Gastroesophageal sphincter (tissue), 4 donors: Measurements from ENCODE around the gene CYP8B1. TPM values are rescaled to one million over a fixed set of nuclear protein-coding genes. Genes with fewer than 3 reads are reported as not detected.

ENCODE experiments used
- ATAC-seq: fragments of 150-250 bp; one replicate; pipeline ENCODE4 v1.9.1; 2016; ENCODE audit warnings: mild to moderate bottlenecking, moderate library complexity
- H3K27ac ChIP-seq, 4 donors: fragments of 200-600 bp; sonication (generic) in 3 of 4; 1 replicate in 3 of 4; 2 replicates in 1 of 4; pipeline ENCODE4 v1.5.1; 2016 to 2019
- H3K27me3 ChIP-seq: fragments of 200-600 bp; sonication (generic); one replicate; pipeline ENCODE4 v1.5.1; 2019
- H3K36me3 ChIP-seq, 2 donors: fragments of 200-600 bp; sonication (generic); one replicate each; pipeline ENCODE4 v1.5.1; 2019; ENCODE audit warnings: control low read depth in 1 of 2
- H3K4me1 ChIP-seq, 3 donors: fragments of 200-600 bp; sonication (generic); 1 replicate in 2 of 3; 2 replicates in 1 of 3; pipeline ENCODE4 v1.5.1; 2016 to 2019; ENCODE audit warnings: control low read depth in 2 of 3
- H3K4me3 ChIP-seq, 2 donors: fragments of 200-600 bp; sonication (generic); one replicate each; pipeline ENCODE4 v1.5.1; 2019; ENCODE audit warnings: mild to moderate bottlenecking in 1 of 2, moderate library complexity in 1 of 2
- H3K9me3 ChIP-seq, 3 donors: fragments of 200-600 bp; sonication (generic); one replicate each; pipeline ENCODE4 v1.5.1; 2017 to 2019; ENCODE audit warnings: control low read depth in 2 of 3
- EP300 ChIP-seq: sonication (generic); formaldehyde crosslinking; IDR thresholded peaks from one replicate; pipeline ENCODE4 v1.6.1; 2017; ENCODE audit warnings: antibody characterized with exemption, mild to moderate bottlenecking
- POLR2A ChIP-seq, 2 donors: fragments of 450-650 bp; IDR thresholded peaks; one replicate each; pipeline ENCODE4 v1.6.1; 2017; ENCODE audit warnings: antibody characterized with exemption in 2 of 2, mild to moderate bottlenecking in 2 of 2, moderate library complexity in 1 of 2
- POLR2AphosphoS5 ChIP-seq: sonication (generic); formaldehyde crosslinking; IDR thresholded peaks from one replicate; pipeline ENCODE4 v1.6.1; 2017; ENCODE audit warnings: antibody characterized with exemption
- WGBS, 2 donors: methylation state at CpG; one replicate each; pipeline ENCODE4 v1.1.5; 2018; ENCODE audit warnings: low coverage in 1 of 2; 5-methylcytosine and 5-hydroxymethylcytosine counted together
- total RNA-seq, 4 donors: library from RNA; depleted of rRNA; stranded (reverse); fragments of >200 nt; gene quantifications; one replicate each; pipeline ENCODE4 v1.1.0, GENCODE V29; 2016
- TF ChIP-seq, protein P1 (sequence below), 4 experiments: fragments of 200-600 bp in 2 of 4; fragments of 450-650 bp in 2 of 4; sonication (generic) in 1 of 4; IDR thresholded peaks; one replicate each; pipeline ENCODE4 v1.5.1; 2017 to 2019; ENCODE audit warnings: antibody characterized with exemption in 4 of 4, mild to moderate bottlenecking in 2 of 4, moderate library complexity in 2 of 4

CYP8B1 gene
- total RNA-seq, 4 donors from 2014 or later, result not detected

DNA sequence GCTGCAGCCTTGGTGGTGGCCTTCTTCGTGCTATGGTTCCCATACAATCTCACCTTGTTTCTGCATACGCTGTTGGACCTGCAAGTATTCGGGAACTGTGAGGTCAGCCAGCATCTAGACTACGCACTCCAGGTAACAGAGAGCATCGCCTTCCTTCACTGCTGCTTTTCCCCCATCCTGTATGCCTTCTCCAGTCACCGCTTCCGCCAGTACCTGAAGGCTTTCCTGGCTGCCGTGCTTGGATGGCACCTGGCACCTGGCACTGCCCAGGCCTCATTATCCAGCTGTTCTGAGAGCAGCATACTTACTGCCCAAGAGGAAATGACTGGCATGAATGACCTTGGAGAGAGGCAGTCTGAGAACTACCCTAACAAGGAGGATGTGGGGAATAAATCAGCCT is 10.4 kb downstream of the CYP8B1 start:
- no peaks in the 10 kb centered on the region for H3K4me1 ChIP-seq
- no peak for TF ChIP-seq POLR2AphosphoS5
- TF ChIP-seq, protein P1, sequence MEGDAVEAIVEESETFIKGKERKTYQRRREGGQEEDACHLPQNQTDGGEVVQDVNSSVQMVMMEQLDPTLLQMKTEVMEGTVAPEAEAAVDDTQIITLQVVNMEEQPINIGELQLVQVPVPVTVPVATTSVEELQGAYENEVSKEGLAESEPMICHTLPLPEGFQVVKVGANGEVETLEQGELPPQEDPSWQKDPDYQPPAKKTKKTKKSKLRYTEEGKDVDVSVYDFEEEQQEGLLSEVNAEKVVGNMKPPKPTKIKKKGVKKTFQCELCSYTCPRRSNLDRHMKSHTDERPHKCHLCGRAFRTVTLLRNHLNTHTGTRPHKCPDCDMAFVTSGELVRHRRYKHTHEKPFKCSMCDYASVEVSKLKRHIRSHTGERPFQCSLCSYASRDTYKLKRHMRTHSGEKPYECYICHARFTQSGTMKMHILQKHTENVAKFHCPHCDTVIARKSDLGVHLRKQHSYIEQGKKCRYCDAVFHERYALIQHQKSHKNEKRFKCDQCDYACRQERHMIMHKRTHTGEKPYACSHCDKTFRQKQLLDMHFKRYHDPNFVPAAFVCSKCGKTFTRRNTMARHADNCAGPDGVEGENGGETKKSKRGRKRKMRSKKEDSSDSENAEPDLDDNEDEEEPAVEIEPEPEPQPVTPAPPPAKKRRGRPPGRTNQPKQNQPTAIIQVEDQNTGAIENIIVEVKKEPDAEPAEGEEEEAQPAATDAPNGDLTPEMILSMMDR (IDR thresholded peaks at IDR 0.05), result no peak
- no peak for TF ChIP-seq POLR2A (IDR thresholded peaks at IDR 0.05)
- no peak for TF ChIP-seq EP300
- H3K36me3 ChIP-seq, result no peaks in the 10 kb centered on the region
- 91 to 100% methylated on average over 3 to 4 of the region's 8 CpGs for WGBS, 2 donors
- H3K27me3 ChIP-seq, result no peaks in the 10 kb centered on the region
- no peak overlapping the region for H3K27ac ChIP-seq
- no peak for ATAC-seq
- H3K4me3 ChIP-seq, result no peak overlapping the region
- H3K9me3 ChIP-seq, result no peaks in the 10 kb centered on the region

DNA sequence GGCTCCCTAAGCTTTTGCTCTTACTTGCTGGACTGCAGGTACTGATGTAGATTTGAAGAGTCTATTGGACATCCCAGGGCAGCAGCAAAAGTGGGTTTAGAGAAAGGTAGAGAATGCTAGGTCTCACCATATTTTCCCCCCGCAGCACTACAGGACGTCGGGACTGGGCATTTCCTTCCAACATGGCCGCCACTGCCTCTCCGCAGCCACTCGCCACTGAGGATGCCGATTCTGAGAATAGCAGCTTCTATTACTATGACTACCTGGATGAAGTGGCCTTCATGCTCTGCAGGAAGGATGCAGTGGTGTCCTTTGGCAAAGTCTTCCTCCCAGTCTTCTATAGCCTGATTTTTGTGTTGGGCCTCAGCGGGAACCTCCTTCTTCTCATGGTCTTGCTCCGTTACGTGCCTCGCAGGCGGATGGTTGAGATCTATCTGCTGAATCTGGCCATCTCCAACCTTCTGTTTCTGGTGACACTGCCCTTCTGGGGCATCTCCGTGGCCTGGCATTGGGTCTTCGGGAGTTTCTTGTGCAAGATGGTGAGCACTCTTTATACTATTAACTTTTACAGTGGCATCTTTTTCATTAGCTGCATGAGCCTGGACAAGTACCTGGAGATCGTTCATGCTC is 11.2 kb downstream of the CYP8B1 start:
- H3K9me3 ChIP-seq, result no peaks in the 10 kb centered on the region
- WGBS, 2 donors, result 92 to 95% methylated on average over 14 of the region's 15 CpGs
- TF ChIP-seq POLR2A (IDR thresholded peaks at IDR 0.05) (no peak), POLR2AphosphoS5 (no peak), EP300 (no peak)
- TF ChIP-seq, protein P1 (IDR thresholded peaks at IDR 0.05), result no peak
- H3K4me3 ChIP-seq, result no peak overlapping the region
- no peaks in the 10 kb centered on the region for H3K27me3 ChIP-seq
- no peaks in the 10 kb centered on the region for H3K4me1 ChIP-seq
- ATAC-seq, result no peak
- H3K27ac ChIP-seq, result no peak overlapping the region
- H3K36me3 ChIP-seq, result no peaks in the 10 kb centered on the region

GRCh38 chr3:42856544-42856943 is 19.1 kb downstream of the CYP8B1 start:
- ATAC-seq, result no peak
- no peaks in the 10 kb centered on the region for H3K9me3 ChIP-seq
- no peak overlapping the region for H3K4me3 ChIP-seq

GRCh38 chr3:42855547-42856380 is 19.9 kb downstream of the CYP8B1 start:
- WGBS, 2 donors, result 40 to 54% methylated on average over 3 of the region's 4 CpGs

More at GRCh38 chr3:42856544-42856943, 19.1 kb downstream of the CYP8B1 start:
- TF ChIP-seq, protein P1 (IDR thresholded peaks at IDR 0.05), result no peak
- TF ChIP-seq EP300, result no peak
- TF ChIP-seq POLR2A (IDR thresholded peaks at IDR 0.05), result no peak
- TF ChIP-seq POLR2AphosphoS5, result no peak
- Histone ChIP-seq H3K27ac (no peak overlapping the region), H3K36me3 (no peaks in the 10 kb centered on the region), H3K4me1 (peaks cover 0 to 15% (median 4%) of the 10 kb centered on the region in 3 donors), H3K27me3 (no peaks in the 10 kb centered on the region)
- 93 to 96% methylated on average over 3 of the region's 3 CpGs for WGBS, 2 donors

More at GRCh38 chr3:42855547-42856380, 19.9 kb downstream of the CYP8B1 start:
- TF ChIP-seq POLR2AphosphoS5 (no peak), POLR2A (IDR thresholded peaks at IDR 0.05) (no peak)
- TF ChIP-seq, protein P1 (IDR thresholded peaks at IDR 0.05), result no peak
- H3K27ac ChIP-seq, result no peak overlapping the region
- no peaks in the 10 kb centered on the region for H3K9me3 ChIP-seq
- ATAC-seq, result no peak
- H3K4me3 ChIP-seq, result no peak overlapping the region
- peaks cover 0 to 22% (median 8%) of the 10 kb centered on the region in 3 donors for H3K4me1 ChIP-seq
- no peaks in the 10 kb centered on the region for H3K36me3 ChIP-seq
- no peaks in the 10 kb centered on the region for H3K27me3 ChIP-seq
